Esophagus muscularis mucosa (tissue), 4 donors: Measurements from ENCODE around the gene ST7L. TPM values are rescaled to one million over a fixed set of nuclear protein-coding genes. Genes with fewer than 3 reads are reported as not detected.

ENCODE experiments used
- DNase-seq: peaks from one replicate; pipeline ENCODE4 v3.0.0-alpha.2; 2017; ENCODE audit errors: extremely low spot score
- H3K27ac ChIP-seq, 4 donors: fragments of 200-600 bp; sonication (generic); replicated peaks in 1 of 4; 1 replicate in 3 of 4; 2 replicates in 1 of 4; pipeline ENCODE4 v1.5.1; 2016 to 2019; ENCODE audit warnings: mild to moderate bottlenecking in 1 of 4
- H3K27me3 ChIP-seq, 4 donors: fragments of 200-600 bp; sonication (generic); one replicate each; pipeline versions ENCODE4 v1.5.1 to v1.6.0; 2016 to 2019
- H3K36me3 ChIP-seq, 4 donors: fragments of 200-600 bp; sonication (generic); one replicate each; pipeline ENCODE4 v1.5.1; 2016 to 2019
- H3K4me1 ChIP-seq, 4 donors: fragments of 200-600 bp; sonication (generic); one replicate each; pipeline ENCODE4 v1.5.1; 2016 to 2019
- H3K4me3 ChIP-seq, 4 donors: fragments of 200-600 bp; sonication (generic); 1 replicate in 2 of 4; 2 replicates in 2 of 4; pipeline ENCODE4 v1.5.1; 2016 to 2019; ENCODE audit warnings: mild to moderate bottlenecking in 4 of 4, moderate library complexity in 1 of 4
- H3K9me3 ChIP-seq, 4 donors: fragments of 200-600 bp; sonication (generic); 1 replicate in 3 of 4; 2 replicates in 1 of 4; pipeline ENCODE4 v1.5.1; 2016 to 2019
- EP300 ChIP-seq: sonication (generic); formaldehyde crosslinking; IDR thresholded peaks from one replicate; pipeline ENCODE4 v1.6.1; 2017; ENCODE audit warnings: antibody characterized with exemption
- POLR2A ChIP-seq: fragments of 450-650 bp; IDR thresholded peaks from one replicate; pipeline ENCODE4 v1.6.1; 2017; ENCODE audit warnings: antibody characterized with exemption, moderate library complexity, mild to moderate bottlenecking, low read depth
- POLR2AphosphoS5 ChIP-seq, 2 donors: sonication (generic); formaldehyde crosslinking; IDR thresholded peaks; one replicate each; pipeline ENCODE4 v1.6.1; 2017; ENCODE audit warnings: antibody characterized with exemption in 2 of 2
- WGBS: methylation state at CpG from one replicate; pipeline ENCODE4 v1.1.5; 2018; 5-methylcytosine and 5-hydroxymethylcytosine counted together
- intact Hi-C: fragments of 100-400 bp; cut with DNase I; formaldehyde crosslinking; loops from one replicate; pipeline ENCODE4 v1.15.1; 2023
- total RNA-seq, 4 donors: library from RNA; depleted of rRNA; stranded (reverse); fragments of >200 nt; gene quantifications; one replicate each; pipeline versions ENCODE4 v1.1.0 to v1.2.1, GENCODE V29; 2016
- TF ChIP-seq, protein P1 (sequence below), 3 experiments: fragments of 200-600 bp in 2 of 3; fragments of 450-650 bp in 1 of 3; sonication (generic) in 2 of 3; IDR thresholded peaks; one replicate each; pipeline ENCODE4 v1.5.1; 2017 to 2019; ENCODE audit warnings: antibody characterized with exemption in 3 of 3, mild to moderate bottlenecking in 2 of 3, moderate library complexity in 1 of 3

ST7L gene, protein sequence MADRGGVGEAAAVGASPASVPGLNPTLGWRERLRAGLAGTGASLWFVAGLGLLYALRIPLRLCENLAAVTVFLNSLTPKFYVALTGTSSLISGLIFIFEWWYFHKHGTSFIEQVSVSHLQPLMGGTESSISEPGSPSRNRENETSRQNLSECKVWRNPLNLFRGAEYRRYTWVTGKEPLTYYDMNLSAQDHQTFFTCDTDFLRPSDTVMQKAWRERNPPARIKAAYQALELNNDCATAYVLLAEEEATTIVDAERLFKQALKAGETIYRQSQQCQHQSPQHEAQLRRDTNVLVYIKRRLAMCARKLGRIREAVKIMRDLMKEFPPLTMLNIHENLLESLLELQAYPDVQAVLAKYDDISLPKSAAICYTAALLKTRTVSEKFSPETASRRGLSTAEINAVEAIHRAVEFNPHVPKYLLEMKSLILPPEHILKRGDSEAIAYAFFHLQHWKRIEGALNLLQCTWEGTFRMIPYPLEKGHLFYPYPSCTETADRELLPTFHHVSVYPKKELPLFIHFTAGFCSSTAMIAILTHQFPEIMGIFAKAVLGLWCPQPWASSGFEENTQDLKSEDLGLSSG
- 10 to 100 TPM; 12.9 to 23.0 (median 21.0) TPM for total RNA-seq

- peak in 1 of 2 donors; percentile 58 for TF ChIP-seq POLR2AphosphoS5 (IDR thresholded peaks at IDR 0.05)
- TF ChIP-seq EP300 = no peak
- Histone ChIP-seq H3K36me3 (peaks cover 5 to 24% (median 15%) of the 10 kb centered on the region in 4 donors), H3K27me3 (no peaks in the 10 kb centered on the region), H3K27ac (peak within 1 kb of the TSS; percentile 88 to 97 (median 94)), H3K4me3 (peak within 1 kb of the TSS; percentile 74 to 95 (median 79)), H3K9me3 (no peaks in the 10 kb centered on the region), H3K4me1 (peaks cover 37 to 50% (median 48%) of the 10 kb centered on the region in 4 donors)
- WGBS = 0% methylated on average over 10 of the region's 48 CpGs
- DNase-seq = peak; percentile 95
- intact Hi-C loops = loop anchor here (2.0 kb wide), 1 partner anchor 88 kb away; the partner anchor contains the start of gene RHOC
These were observed at the start of gene ST7L for GRCh38 chr1:112618721-112619517. Gene ST7L (minus strand): TSS chr1:112619141. CDS start chr1:112619113, 28 bp downstream.

- Histone ChIP-seq H3K36me3 (peaks cover 35 to 98% (median 88%) of the 10 kb centered on the region in 4 donors), H3K27me3 (no peaks in the 10 kb centered on the region), H3K4me3 (no peak overlapping the region), H3K9me3 (no peaks in the 10 kb centered on the region), H3K27ac (no peak overlapping the region), H3K4me1 (no peaks in the 10 kb centered on the region)
- no peak for TF ChIP-seq EP300
- TF ChIP-seq, protein P1, sequence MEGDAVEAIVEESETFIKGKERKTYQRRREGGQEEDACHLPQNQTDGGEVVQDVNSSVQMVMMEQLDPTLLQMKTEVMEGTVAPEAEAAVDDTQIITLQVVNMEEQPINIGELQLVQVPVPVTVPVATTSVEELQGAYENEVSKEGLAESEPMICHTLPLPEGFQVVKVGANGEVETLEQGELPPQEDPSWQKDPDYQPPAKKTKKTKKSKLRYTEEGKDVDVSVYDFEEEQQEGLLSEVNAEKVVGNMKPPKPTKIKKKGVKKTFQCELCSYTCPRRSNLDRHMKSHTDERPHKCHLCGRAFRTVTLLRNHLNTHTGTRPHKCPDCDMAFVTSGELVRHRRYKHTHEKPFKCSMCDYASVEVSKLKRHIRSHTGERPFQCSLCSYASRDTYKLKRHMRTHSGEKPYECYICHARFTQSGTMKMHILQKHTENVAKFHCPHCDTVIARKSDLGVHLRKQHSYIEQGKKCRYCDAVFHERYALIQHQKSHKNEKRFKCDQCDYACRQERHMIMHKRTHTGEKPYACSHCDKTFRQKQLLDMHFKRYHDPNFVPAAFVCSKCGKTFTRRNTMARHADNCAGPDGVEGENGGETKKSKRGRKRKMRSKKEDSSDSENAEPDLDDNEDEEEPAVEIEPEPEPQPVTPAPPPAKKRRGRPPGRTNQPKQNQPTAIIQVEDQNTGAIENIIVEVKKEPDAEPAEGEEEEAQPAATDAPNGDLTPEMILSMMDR (IDR thresholded peaks at IDR 0.05) = no peak
- TF ChIP-seq POLR2A = no peak
- intact Hi-C loops = loop anchor here (5.0 kb wide), 1 partner anchor 40 kb away; no protein-coding TSS in a partner anchor
- WGBS = 90% methylated on average over 2 of the region's 2 CpGs
- DNase-seq = no peak
These were observed 48.0 kb upstream of the ST7L start for GRCh38 chr1:112666946-112667345.

GRCh38 chr1:112665857-112666256 lies 46.9 kb upstream of the ST7L start:
- H3K36me3 ChIP-seq = peaks cover 46 to 98% (median 95%) of the 10 kb centered on the region in 4 donors
- H3K9me3 ChIP-seq = no peaks in the 10 kb centered on the region
- no peak for DNase-seq
- H3K27me3 ChIP-seq = no peaks in the 10 kb centered on the region
- no peak overlapping the region for H3K4me3 ChIP-seq
- intact Hi-C loops = loop anchor here (5.0 kb wide), 1 partner anchor 39 kb away; no protein-coding TSS in a partner anchor
- WGBS = 95% methylated on average over 3 of the region's 3 CpGs
- H3K27ac ChIP-seq = no peak overlapping the region
- no peaks in the 10 kb centered on the region for H3K4me1 ChIP-seq
- TF ChIP-seq POLR2A = no peak
- TF ChIP-seq, protein P1 (IDR thresholded peaks at IDR 0.05) = no peak
- TF ChIP-seq EP300 = no peak
- TF ChIP-seq POLR2AphosphoS5 (IDR thresholded peaks at IDR 0.05) = no peak

DNA sequence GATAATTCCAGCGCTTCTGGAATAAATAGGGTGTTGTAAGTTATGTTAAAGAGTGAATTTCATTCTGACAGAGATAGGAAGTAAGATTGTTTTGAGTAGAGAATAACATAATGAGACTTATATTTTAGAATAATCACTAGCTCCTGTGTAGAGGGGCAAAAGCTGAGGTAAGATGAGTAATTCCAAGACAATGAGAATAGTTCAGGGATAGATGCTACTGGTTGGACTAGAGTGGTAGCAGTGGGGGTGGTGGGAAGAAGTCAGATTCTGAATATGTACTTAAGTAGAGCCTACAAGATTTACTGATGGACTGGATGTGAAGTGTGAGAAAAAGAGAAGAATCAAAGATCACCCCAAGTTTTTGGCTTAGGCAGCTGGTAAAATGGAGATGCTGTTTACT lies 32.3 kb upstream of the ST7L start:
- H3K36me3 ChIP-seq = peaks cover 0 to 81% (median 53%) of the 10 kb centered on the region in 4 donors
- H3K9me3 ChIP-seq = no peaks in the 10 kb centered on the region
- H3K27ac ChIP-seq = no peak overlapping the region
- peaks cover 0 to 2% (median 0%) of the 10 kb centered on the region in 4 donors for H3K4me1 ChIP-seq
- TF ChIP-seq POLR2AphosphoS5 (IDR thresholded peaks at IDR 0.05) (no peak), EP300 (no peak), POLR2A (no peak)
- TF ChIP-seq, protein P1 (IDR thresholded peaks at IDR 0.05) = no peak
- intact Hi-C loops = no loop called here
- no peak for DNase-seq
- no peaks in the 10 kb centered on the region for H3K27me3 ChIP-seq
- H3K4me3 ChIP-seq = no peak overlapping the region
- 100% methylated on average over 1 of the region's 1 CpG for WGBS
